B cell (primary cell): ENCODE measurements around the gene ZNF723.

Experiments
- EZH2 ChIP-seq: IDR thresholded peaks from 2 replicates; pipeline ENCODE4 v1.6.1; 2012; ENCODE audit warnings: borderline replicate concordance, low read depth, mild to moderate bottlenecking, moderate library complexity, low read length; ENCODE audit not compliant: insufficient read depth, poor library complexity, severe bottlenecking
- TF ChIP-seq, protein P1 (sequence below): fragments of 200-600 bp; IDR thresholded peaks from one replicate; pipeline ENCODE4 v1.8.0; 2022; ENCODE audit warnings: antibody characterized with exemption, mild to moderate bottlenecking

DNA sequence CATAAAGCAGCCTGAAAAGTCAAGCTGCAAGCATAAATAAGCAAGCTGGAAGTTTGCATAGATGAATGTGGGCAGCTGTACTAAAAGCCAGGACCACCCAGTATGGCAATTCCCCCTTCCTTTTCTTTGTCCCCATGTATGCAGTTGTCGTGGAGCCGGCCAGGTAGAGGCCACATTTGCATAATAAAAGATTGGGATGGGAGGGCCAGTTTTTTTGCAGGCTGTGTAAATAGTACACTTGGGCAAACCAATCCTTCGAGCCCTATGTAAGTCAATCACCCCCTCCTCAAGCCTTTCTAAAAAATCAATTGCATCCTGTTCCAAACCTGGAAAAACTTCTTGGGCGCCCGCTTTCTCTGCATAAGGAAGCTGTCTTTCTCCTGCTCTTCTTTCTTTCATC is 35.1 kb upstream of the ZNF723 start:
- TF ChIP-seq EZH2 = no peak
- TF ChIP-seq, protein P1, sequence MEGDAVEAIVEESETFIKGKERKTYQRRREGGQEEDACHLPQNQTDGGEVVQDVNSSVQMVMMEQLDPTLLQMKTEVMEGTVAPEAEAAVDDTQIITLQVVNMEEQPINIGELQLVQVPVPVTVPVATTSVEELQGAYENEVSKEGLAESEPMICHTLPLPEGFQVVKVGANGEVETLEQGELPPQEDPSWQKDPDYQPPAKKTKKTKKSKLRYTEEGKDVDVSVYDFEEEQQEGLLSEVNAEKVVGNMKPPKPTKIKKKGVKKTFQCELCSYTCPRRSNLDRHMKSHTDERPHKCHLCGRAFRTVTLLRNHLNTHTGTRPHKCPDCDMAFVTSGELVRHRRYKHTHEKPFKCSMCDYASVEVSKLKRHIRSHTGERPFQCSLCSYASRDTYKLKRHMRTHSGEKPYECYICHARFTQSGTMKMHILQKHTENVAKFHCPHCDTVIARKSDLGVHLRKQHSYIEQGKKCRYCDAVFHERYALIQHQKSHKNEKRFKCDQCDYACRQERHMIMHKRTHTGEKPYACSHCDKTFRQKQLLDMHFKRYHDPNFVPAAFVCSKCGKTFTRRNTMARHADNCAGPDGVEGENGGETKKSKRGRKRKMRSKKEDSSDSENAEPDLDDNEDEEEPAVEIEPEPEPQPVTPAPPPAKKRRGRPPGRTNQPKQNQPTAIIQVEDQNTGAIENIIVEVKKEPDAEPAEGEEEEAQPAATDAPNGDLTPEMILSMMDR = no peak
